Measurements from ENCODE around the gene CNOT2.

Gene CNOT2

GRCh38 chr12:70305794-70306193, 62.6 kb downstream of the CNOT2 start:
- TF ChIP-seq SIN3A (IDR thresholded peaks at IDR 0.05; ENCODE audit: borderline replicate concordance, insufficient read depth, low read length) (no peak), FOXP2 (optimal IDR thresholded peaks at IDR 0.05; ENCODE audit: borderline replicate concordance, extremely low read depth, extremely low read length, insufficient read depth) (no peak), TAF1 (IDR thresholded peaks at IDR 0.05; ENCODE audit: borderline replicate concordance, insufficient read depth, low read length) (no peak), REST (IDR thresholded peaks at IDR 0.05; ENCODE audit: insufficient read depth in 1 of 2, low read depth in 2 of 2, low read length in 2 of 2) (no peak), POLR2AphosphoS5 (IDR thresholded peaks at IDR 0.05; ENCODE audit: low read depth, low read length) (no peak)

- TF ChIP-seq POLR2AphosphoS5 (IDR thresholded peaks at IDR 0.05; ENCODE audit: low read depth, low read length), result no peak
- TF ChIP-seq REST (IDR thresholded peaks at IDR 0.05; ENCODE audit: insufficient read depth in 1 of 2, low read depth in 2 of 2, low read length in 2 of 2), result no peak
- TF ChIP-seq TAF1 (IDR thresholded peaks at IDR 0.05; ENCODE audit: borderline replicate concordance, insufficient read depth, low read length), result no peak
- TF ChIP-seq FOXP2 (optimal IDR thresholded peaks at IDR 0.05; ENCODE audit: borderline replicate concordance, extremely low read depth, extremely low read length, insufficient read depth), result no peak
- TF ChIP-seq SIN3A (IDR thresholded peaks at IDR 0.05; ENCODE audit: borderline replicate concordance, insufficient read depth, low read length), result no peak
Observed at GRCh38 chr12:70306676-70307075, 63.4 kb downstream of the CNOT2 start.

- TF ChIP-seq POLR2AphosphoS5 (IDR thresholded peaks at IDR 0.05; ENCODE audit: low read depth, low read length) (no peak), FOXP2 (optimal IDR thresholded peaks at IDR 0.05; ENCODE audit: borderline replicate concordance, extremely low read depth, extremely low read length, insufficient read depth) (no peak), TAF1 (IDR thresholded peaks at IDR 0.05; ENCODE audit: borderline replicate concordance, insufficient read depth, low read length) (no peak), REST (IDR thresholded peaks at IDR 0.05; ENCODE audit: insufficient read depth in 1 of 2, low read depth in 2 of 2, low read length in 2 of 2) (no peak), SIN3A (IDR thresholded peaks at IDR 0.05; ENCODE audit: borderline replicate concordance, insufficient read depth, low read length) (no peak)
Observed at GRCh38 chr12:70307868-70308267, 64.6 kb downstream of the CNOT2 start.

- no peak for TF ChIP-seq SIN3A (IDR thresholded peaks at IDR 0.05; ENCODE audit: borderline replicate concordance, insufficient read depth, low read length)
- no peak for TF ChIP-seq TAF1 (IDR thresholded peaks at IDR 0.05; ENCODE audit: borderline replicate concordance, insufficient read depth, low read length)
- no peak for TF ChIP-seq FOXP2 (optimal IDR thresholded peaks at IDR 0.05; ENCODE audit: borderline replicate concordance, extremely low read depth, extremely low read length, insufficient read depth)
- TF ChIP-seq REST (IDR thresholded peaks at IDR 0.05; ENCODE audit: insufficient read depth in 1 of 2, low read depth in 2 of 2, low read length in 2 of 2), result no peak
- TF ChIP-seq POLR2AphosphoS5 (IDR thresholded peaks at IDR 0.05; ENCODE audit: low read depth, low read length), result no peak
Observed at GRCh38 chr12:70309348-70309747, 66.1 kb downstream of the CNOT2 start.

- TF ChIP-seq REST (IDR thresholded peaks at IDR 0.05; ENCODE audit: insufficient read depth in 1 of 2, low read depth in 2 of 2, low read length in 2 of 2) (no peak), TAF1 (IDR thresholded peaks at IDR 0.05; ENCODE audit: borderline replicate concordance, insufficient read depth, low read length) (no peak), POLR2AphosphoS5 (IDR thresholded peaks at IDR 0.05; ENCODE audit: low read depth, low read length) (no peak), FOXP2 (optimal IDR thresholded peaks at IDR 0.05; ENCODE audit: borderline replicate concordance, extremely low read depth, extremely low read length, insufficient read depth) (no peak), SIN3A (IDR thresholded peaks at IDR 0.05; ENCODE audit: borderline replicate concordance, insufficient read depth, low read length) (no peak)
Observed at GRCh38 chr12:70314145-70314544, 70.9 kb downstream of the CNOT2 start.
